Renal cortical epithelial cell (primary cell): Measurements from ENCODE around the gene DIAPH2. TPM values are rescaled to one million over a fixed set of nuclear protein-coding genes. Genes with fewer than 3 reads are reported as not detected.
"Not testable (repeated sequence)": the region's sequence is repeated elsewhere in the genome, so short reads cannot be mapped to it uniquely, and the experiment has no call there.

Experiments used
- DNase-seq: peaks from one replicate; pipeline ENCODE4 v3.0.0-alpha.2; 2011; ENCODE audit warnings: low read depth
- total RNA-seq: library from RNA; depleted of rRNA; stranded (reverse); fragments of >200 nt; gene quantifications from 2 replicates; pipeline ENCODE4 v1.2.3, GENCODE V29; 2014

DIAPH2 gene
- total RNA-seq, 1 donor from 2014 or later: 15.4 TPM

DNA sequence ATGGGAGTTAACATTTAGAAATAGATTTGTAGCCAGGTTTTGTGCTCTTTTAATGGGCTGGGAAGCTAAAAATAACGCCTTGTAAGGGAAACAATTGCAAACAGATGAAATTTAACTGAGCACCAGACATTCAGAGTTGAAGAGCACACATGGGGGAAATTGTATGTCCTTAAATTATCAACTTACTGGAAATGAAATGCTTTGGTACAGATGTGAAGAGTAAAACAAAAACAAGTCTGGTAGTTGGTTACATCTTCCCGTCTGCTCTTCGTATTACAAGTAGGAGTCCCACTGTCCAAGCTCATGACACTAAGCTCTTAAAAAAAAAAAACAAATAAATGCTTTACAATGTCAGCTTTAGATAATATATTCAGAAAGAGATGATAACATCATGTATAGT lies 139.5 kb downstream of the DIAPH2 start:
- no peak for DNase-seq

DNA sequence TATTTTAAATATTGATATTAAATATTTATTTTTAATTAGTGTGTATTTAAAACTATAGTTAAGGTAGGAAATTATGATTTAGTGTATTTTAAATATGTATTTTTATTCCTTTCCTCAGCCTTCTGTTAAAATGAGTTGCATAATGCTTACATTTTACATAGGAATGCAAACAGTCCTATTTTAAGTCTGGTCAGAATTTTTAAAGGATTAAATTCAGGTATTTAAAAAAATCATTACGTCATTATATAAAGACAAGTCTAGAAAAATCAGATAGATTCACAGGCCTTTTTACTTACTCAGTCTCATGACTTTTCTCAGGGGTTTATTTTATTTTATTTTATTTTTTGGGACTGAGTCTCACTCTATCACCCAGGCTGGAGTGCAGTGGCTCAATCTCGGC lies 148.7 kb downstream of the DIAPH2 start:
- DNase-seq: no peak

DNA sequence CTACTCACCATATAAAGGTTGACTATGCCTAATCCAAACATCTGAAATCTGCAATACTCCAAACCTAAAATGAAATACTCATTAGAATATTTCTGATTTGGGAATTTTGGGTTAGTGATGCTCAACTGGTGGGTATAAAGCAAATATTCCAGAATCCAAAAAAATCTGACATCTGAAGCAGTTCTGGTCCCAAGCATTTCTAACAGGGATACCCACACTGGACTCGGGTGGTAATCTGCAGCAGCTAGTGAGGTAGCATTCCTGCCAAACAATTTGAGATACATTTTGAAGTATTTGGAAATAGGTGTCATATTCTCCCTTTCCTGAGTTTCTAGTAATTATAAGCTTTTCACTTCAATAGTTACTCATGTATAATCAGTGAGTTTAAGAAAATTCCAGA lies 149.5 kb downstream of the DIAPH2 start:
- DNase-seq: no peak

DNA sequence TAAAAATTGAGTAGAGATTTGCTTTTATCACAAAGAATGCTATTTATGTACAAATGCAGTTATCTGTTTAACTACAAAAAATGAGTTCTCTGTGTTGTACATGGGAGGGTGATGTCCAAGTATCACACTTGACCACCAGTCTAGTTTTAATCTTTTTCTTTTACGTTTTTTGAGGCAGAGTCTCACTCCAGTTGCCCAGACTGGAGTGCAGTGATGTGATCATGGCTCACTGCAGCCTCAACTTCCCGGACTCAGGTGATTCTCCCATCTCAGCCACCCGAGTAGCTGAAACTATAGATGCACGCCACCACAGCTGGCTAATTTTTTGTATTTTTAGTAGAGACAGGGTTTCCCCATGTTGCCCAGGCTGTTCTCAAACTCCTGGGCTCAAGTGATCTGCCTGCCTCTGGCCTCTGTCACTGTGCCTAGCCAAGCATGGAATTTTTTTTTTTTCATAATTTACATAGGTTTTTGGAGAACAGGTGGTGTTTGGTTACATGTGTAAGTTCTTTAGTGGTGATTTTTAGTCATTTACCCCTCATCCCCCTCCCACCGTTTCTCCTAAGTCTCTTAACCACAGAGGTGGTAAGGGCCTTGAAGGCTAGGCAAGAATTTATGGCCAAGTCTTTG lies 151.1 kb downstream of the DIAPH2 start:
- no peak for DNase-seq

- DNase-seq: peak; percentile 4
These were observed 153.2 kb downstream of the DIAPH2 start for GRCh38 chrX:96837808-96838207.

DNA sequence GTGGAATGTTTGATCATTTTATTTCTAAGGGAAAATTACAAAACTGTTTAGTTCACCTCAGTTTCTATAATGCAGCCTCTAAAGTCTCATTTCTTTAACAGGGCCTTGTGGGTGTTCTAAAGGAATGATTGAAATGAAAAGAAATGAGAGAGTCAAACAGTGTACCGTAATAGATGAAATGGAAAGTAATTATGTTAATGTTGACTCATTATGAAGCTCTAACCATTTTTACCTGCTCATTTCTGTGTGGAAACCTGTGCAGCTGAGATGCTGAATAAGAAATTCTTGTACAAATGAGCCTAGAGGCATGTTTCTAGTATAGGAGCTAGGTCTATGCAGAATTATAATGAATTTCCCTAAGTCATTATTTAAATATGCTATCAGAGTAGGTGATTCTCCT lies 153.9 kb downstream of the DIAPH2 start:
- peak; percentile 2 for DNase-seq

- no peak for DNase-seq
These were observed 156.7 kb downstream of the DIAPH2 start for GRCh38 chrX:96841325-96841724.

DNA sequence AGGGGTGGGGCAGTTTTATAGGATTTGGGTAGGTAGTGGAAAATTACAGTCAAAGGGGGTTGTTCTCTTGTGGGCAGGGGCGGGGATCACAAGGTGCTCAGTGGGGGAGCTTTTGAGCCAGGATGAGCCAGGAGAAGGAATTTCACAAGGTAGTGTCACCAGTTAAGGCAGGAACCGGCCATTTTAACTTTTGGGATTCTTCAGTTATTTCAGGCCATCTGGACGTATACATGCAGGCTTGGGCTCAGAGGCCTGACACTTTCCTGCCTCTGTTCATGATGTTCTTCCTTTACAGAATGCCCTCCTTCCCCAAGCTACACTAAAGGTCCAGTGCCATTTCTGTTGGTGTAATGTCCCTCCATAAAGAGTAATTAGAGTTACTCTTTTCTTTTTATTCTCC lies 157.2 kb downstream of the DIAPH2 start:
- DNase-seq: not testable (repeated sequence)

- peak; percentile 31 for DNase-seq
These were observed 158.9 kb downstream of the DIAPH2 start for GRCh38 chrX:96843566-96843965.

GRCh38 chrX:96846841-96847240 lies 162.2 kb downstream of the DIAPH2 start:
- no peak for DNase-seq

DNA sequence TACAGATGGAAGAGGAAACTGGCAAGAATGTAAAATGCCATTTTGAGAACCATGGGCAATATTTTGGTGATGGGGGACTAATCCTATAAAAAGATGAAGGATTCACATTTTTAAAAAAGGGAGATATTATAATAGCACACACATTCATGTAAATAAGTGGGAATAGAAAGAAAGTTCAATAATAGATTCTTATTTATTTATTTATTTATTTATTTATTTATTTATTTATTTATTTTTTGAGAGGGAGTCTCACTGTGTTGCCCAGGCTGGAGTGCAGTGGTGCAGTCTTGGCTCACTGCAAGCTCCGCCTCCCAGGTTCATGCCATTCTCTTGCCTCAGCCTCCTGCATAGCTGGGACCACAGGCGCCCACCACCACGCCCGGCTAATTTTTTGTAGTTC lies 174.8 kb downstream of the DIAPH2 start:
- DNase-seq: not testable (repeated sequence)

DNA sequence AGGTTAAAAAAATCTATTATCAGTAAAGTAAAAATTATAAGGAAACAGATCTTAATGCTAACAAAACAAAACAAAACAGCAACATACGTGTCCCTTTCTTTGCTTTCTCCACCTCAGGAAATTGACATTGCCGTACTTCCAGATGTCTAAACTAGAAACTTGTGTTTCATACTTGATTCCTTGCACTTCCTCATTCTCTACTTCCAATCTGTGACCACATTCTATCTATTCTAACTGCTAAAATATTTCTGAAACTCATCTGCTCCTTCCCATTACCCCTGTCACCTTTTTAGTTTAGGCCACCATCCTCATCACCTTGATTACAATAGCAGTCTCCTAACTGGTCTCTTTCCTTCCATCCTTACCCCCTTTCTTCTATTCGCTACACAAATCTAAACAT lies 176.6 kb downstream of the DIAPH2 start:
- no peak for DNase-seq

- no peak for DNase-seq
These were observed 177.0 kb downstream of the DIAPH2 start for GRCh38 chrX:96861661-96862060.

DNA sequence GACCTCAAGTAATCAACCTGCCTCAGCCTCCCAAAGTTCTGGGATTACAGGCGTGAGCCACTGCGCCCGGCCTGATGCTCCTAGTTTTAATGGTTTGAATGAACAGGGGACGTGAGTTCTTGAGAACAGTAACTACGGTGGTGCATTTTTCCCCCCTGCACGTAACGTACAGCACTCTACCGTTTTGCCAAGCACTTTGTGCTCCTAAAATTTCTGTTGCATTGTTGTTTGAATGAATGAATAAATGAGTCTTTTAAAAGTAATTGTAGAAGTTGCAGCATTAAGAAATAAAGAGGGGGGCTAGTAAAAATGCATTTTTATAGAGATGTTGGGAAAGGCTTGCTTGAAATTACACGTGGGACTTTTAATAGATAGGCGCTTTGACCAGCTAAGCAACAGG lies 199.0 kb downstream of the DIAPH2 start, which contains the start of gene RPA4:
Gene RPA4 (plus strand): TSS at position 301 of the 400 bp plus-strand sequence. CDS start 403 bp downstream, outside the sequence.
- no peak for DNase-seq

DNA sequence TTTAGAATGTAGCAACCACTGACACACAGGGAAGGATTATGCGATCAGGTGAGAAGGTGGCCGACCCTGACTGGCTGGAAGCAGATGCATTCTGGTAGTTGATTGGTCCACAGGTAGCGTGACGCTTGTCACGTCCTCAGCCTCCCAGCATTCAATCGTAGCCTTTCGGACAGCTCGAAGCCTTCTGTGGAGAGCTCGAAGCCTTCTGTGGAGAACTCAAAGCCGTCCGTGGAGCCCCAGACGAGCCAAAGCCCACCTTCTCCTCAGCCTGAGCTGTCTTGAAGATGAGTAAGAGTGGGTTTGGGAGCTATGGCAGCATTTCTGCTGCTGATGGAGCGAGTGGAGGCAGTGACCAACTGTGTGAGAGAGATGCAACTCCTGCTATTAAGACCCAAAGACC lies 199.4 kb downstream of the DIAPH2 start:
- DNase-seq: no peak

- DNase-seq: peak; percentile 28
These were observed 205.1 kb downstream of the DIAPH2 start for GRCh38 chrX:96889726-96890125.

GRCh38 chrX:96906741-96907140 lies 222.1 kb downstream of the DIAPH2 start:
- DNase-seq: peak; percentile 35

GRCh38 chrX:96907516-96908272 lies 223.1 kb downstream of the DIAPH2 start:
- no peak for DNase-seq

- no peak for DNase-seq
These were observed 224.6 kb downstream of the DIAPH2 start for GRCh38 chrX:96909291-96909690.

GRCh38 chrX:96918864-96919263 lies 234.2 kb downstream of the DIAPH2 start:
- DNase-seq: no peak

DNA sequence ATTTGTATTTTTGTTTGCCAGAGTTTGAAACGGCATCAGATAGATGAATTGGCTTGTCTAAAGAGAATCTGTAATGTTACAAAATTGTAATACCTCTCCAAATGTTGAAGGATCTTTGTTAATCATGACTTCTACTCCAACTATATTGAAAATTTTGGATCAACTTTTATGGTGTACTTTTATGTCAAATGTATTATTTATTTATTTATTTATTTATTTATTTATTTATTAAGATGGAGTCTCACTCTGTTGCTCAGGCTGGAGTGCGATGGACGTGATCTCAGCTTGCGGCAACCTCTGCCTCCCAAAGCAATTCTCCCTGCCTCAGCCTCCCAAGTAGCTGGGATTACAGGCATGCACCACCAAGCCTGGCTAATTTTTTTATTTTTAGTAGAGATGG lies 235.0 kb downstream of the DIAPH2 start:
- DNase-seq: no peak

- DNase-seq: no peak
These were observed 239.9 kb downstream of the DIAPH2 start for GRCh38 chrX:96924581-96924980.

DNA sequence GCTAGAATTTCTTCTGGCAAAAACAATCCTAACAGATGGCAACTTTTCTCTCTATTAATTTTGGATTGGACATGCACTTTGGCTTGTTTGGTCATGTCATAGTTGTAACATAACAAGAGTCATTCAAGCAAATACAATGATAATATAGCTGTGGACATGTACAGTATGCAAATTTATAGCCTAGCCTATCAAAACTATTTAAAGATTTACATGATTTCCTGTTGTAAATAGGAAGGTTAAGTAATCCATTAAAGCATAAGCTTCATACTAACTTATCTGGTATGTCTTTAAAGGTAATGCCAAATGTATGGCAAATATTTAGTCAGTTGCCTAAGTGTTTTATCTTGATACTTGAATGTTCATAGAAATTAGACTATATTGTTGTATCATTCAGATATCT lies 244.4 kb downstream of the DIAPH2 start:
- no peak for DNase-seq
